Measurements from ENCODE around the gene B9D2.

Gene B9D2

GRCh38 chr19:41402010-41402409 is 38.1 kb upstream of the B9D2 start:
- no peak overlapping the region for H3K4me3 ChIP-seq (ENCODE audit: low read depth, low read length)
- in situ Hi-C loops (cut with HindIII; ENCODE audit: low pct_ligation_motif_present, low sequenced_read_pairs), result no loop called here
- no peak for TF ChIP-seq CTCF (IDR thresholded peaks at IDR 0.05; ENCODE audit: low read depth, low read length, missing control alignments)
- H3K27me3 ChIP-seq (replicated peaks), result no peaks in the 10 kb centered on the region
- H3K27ac ChIP-seq, result no peak overlapping the region
- H3K36me3 ChIP-seq (replicated peaks), result no peaks in the 10 kb centered on the region
- DNase-seq, result no peak

- in situ Hi-C loops (cut with HindIII; ENCODE audit: low pct_ligation_motif_present, low sequenced_read_pairs), result no loop called here
These were observed 37.5 kb upstream of the B9D2 start for GRCh38 chr19:41401483-41401882.

DNA sequence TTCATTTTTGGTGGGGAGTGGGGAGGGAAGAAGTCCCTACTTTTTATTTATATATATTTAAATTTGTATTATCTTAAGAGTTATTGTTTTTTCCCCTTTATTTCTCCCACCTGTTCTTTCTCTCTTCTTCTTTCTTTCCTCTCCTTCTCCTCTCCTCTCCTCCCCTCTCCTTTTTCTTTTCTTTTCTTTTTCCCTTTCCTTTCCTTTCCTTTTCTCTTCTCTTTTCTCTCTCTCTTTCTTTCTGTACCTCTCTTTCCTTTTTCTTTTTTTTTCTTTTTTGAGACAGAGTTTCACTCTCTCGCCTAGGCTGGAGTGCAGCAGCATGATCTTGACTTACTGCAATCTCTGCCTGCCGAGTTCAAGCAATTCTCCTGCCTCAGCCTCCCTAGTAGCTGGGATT is 35.6 kb upstream of the B9D2 start:
- Histone ChIP-seq H3K4me3 (ENCODE audit: low read depth, low read length) (no peak overlapping the region), H3K27me3 (replicated peaks) (no peaks in the 10 kb centered on the region), H3K27ac (no peak overlapping the region), H3K36me3 (replicated peaks) (no peaks in the 10 kb centered on the region)
- no peak for TF ChIP-seq CTCF (IDR thresholded peaks at IDR 0.05; ENCODE audit: low read depth, low read length, missing control alignments)
- in situ Hi-C loops (cut with HindIII; ENCODE audit: low pct_ligation_motif_present, low sequenced_read_pairs), result no loop called here
- DNase-seq, result no peak

More at GRCh38 chr19:41401483-41401882, 37.5 kb upstream of the B9D2 start:
- H3K4me3 ChIP-seq (ENCODE audit: low read depth, low read length), result no peak overlapping the region
- DNase-seq, result no peak
- H3K27me3 ChIP-seq (replicated peaks), result no peaks in the 10 kb centered on the region
- TF ChIP-seq CTCF (IDR thresholded peaks at IDR 0.05; ENCODE audit: low read depth, low read length, missing control alignments), result no peak
- no peaks in the 10 kb centered on the region for H3K36me3 ChIP-seq (replicated peaks)
- no peak overlapping the region for H3K27ac ChIP-seq

- no peaks in the 10 kb centered on the region for H3K36me3 ChIP-seq (replicated peaks)
- in situ Hi-C loops (cut with HindIII; ENCODE audit: low pct_ligation_motif_present, low sequenced_read_pairs), result no loop called here
- no peak overlapping the region for H3K4me3 ChIP-seq (ENCODE audit: low read depth, low read length)
- no peaks in the 10 kb centered on the region for H3K27me3 ChIP-seq (replicated peaks)
- H3K27ac ChIP-seq, result no peak overlapping the region
- no peak for TF ChIP-seq CTCF (IDR thresholded peaks at IDR 0.05; ENCODE audit: low read depth, low read length, missing control alignments)
- DNase-seq, result no peak
These were observed 35.1 kb upstream of the B9D2 start for GRCh38 chr19:41399091-41399490.

DNA sequence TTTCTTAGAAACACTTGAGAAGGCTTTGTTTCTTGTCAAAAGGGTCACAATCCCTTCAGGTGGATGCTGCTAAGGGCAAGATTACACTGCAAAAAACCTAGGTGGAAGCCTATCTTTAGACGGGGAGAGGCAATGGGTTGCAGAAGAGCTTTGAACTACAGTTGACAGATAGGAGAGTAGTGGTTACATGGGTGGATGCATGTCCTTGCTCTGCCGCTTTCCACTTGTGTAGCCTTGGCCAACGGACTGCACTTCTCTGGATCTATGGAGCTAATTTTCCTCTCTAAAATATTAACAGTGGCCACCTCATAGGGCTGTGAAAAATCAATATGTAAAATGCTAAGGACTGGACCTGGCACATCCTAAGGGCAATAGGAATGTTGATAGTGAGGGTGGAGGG is 34.6 kb upstream of the B9D2 start:
- no peak for TF ChIP-seq CTCF (IDR thresholded peaks at IDR 0.05; ENCODE audit: low read depth, low read length, missing control alignments)
- no peaks in the 10 kb centered on the region for H3K27me3 ChIP-seq (replicated peaks)
- no peak overlapping the region for H3K27ac ChIP-seq
- H3K36me3 ChIP-seq (replicated peaks), result no peaks in the 10 kb centered on the region
- H3K4me3 ChIP-seq (ENCODE audit: low read depth, low read length), result peak overlapping the region; percentile 73
- in situ Hi-C loops (cut with HindIII; ENCODE audit: low pct_ligation_motif_present, low sequenced_read_pairs), result no loop called here
- no peak for DNase-seq

GRCh38 chr19:41398050-41398418 is 34.1 kb upstream of the B9D2 start:
- in situ Hi-C loops (cut with HindIII; ENCODE audit: low pct_ligation_motif_present, low sequenced_read_pairs), result no loop called here
- no peak for TF ChIP-seq CTCF (IDR thresholded peaks at IDR 0.05; ENCODE audit: low read depth, low read length, missing control alignments)

More at GRCh38 chr19:41398050-41398418, 34.1 kb upstream of the B9D2 start:
- H3K36me3 ChIP-seq (replicated peaks), result no peaks in the 10 kb centered on the region
- H3K27ac ChIP-seq, result peak overlapping the region; percentile 96
- no peaks in the 10 kb centered on the region for H3K27me3 ChIP-seq (replicated peaks)
- H3K4me3 ChIP-seq (ENCODE audit: low read depth, low read length), result peak overlapping the region; percentile 73
- DNase-seq, result no peak
